Smooth muscle cell (in vitro differentiated cells): ENCODE results near the gene DHX40. TPM values are rescaled to one million over a fixed set of nuclear protein-coding genes. Genes with fewer than 3 reads are reported as not detected.
A peak's percentile ranks its signal among the peaks of the same experiment; 100 is the strongest.

ENCODE experiments used
- DNase-seq: peaks from one replicate; lab custom pipeline; 2025; ENCODE audit not compliant: unreplicated experiment; lab: John Stamatoyannopoulos, UW
- H2AFZ ChIP-seq: fragments of 200-600 bp; sonication (generic); 2 replicates; pipeline ENCODE4 v1.6.0; 2016; ENCODE audit warnings: antibody characterized with exemption, low read depth, mild to moderate bottlenecking
- H3F3A ChIP-seq: fragments of 200-600 bp; sonication (generic); 2 replicates; pipeline ENCODE4 v1.6.0; 2017; ENCODE audit warnings: antibody characterized with exemption, low read depth
- H3K27ac ChIP-seq: fragments of 200-600 bp; sonication (generic); 2 replicates; pipeline ENCODE4 v1.5.1; 2016; ENCODE audit warnings: low read depth, mild to moderate bottlenecking
- H3K27me3 ChIP-seq: fragments of 200-600 bp; sonication (generic); 2 replicates; pipeline ENCODE4 v1.6.1; 2016; ENCODE audit warnings: low read depth, mild to moderate bottlenecking
- H3K36me3 ChIP-seq: fragments of 200-600 bp; sonication (generic); 2 replicates; pipeline ENCODE4 v1.5.1; 2016; ENCODE audit warnings: low read depth
- H3K4me1 ChIP-seq: fragments of 200-600 bp; sonication (generic); 2 replicates; pipeline ENCODE4 v1.5.1; 2016; ENCODE audit warnings: low read depth
- H3K4me2 ChIP-seq: fragments of 200-600 bp; sonication (generic); 2 replicates; pipeline ENCODE4 v1.6.0; 2016; ENCODE audit warnings: mild to moderate bottlenecking
- H3K4me3 ChIP-seq: fragments of 200-600 bp; sonication (generic); 2 replicates; pipeline ENCODE4 v1.5.1; 2016; ENCODE audit warnings: mild to moderate bottlenecking
- H3K79me2 ChIP-seq: fragments of 200-600 bp; sonication (generic); 2 replicates; pipeline ENCODE4 v1.6.0; 2016; ENCODE audit warnings: low read depth, mild to moderate bottlenecking
- H3K9ac ChIP-seq: fragments of 200-600 bp; sonication (generic); 2 replicates; pipeline ENCODE4 v1.6.0; 2016; ENCODE audit warnings: low read depth
- H3K9me3 ChIP-seq: fragments of 200-600 bp; sonication (generic); replicated peaks from 2 replicates; pipeline ENCODE4 v1.5.1; 2016; ENCODE audit warnings: low read depth
- H4K20me1 ChIP-seq: fragments of 200-600 bp; sonication (generic); 2 replicates; pipeline ENCODE4 v1.6.0; 2016; ENCODE audit warnings: low read depth
- WGBS: methylation state at CpG from one replicate; pipeline ENCODE4 v1.1.7; 2016; ENCODE audit warnings: low lambda C conversion rate; 5-methylcytosine and 5-hydroxymethylcytosine counted together
- polyA plus RNA-seq: library from polyadenylated mRNA; unstranded; fragments of >200 nt; fragmentation: Nextera tagmentation; extraction: Ambion mirVana; gene quantifications from 2 replicates; pipeline ENCODE4 v1.2.1, GENCODE V29; 2016
- total RNA-seq: library from RNA; depleted of rRNA; stranded (reverse); fragments of >200 nt; gene quantifications from 2 replicates; pipeline ENCODE4 v1.2.3, GENCODE V29; 2014
- TF ChIP-seq, protein P1 (sequence below): fragments of 200-600 bp; sonication (generic); IDR thresholded peaks from 2 replicates; pipeline ENCODE4 v1.5.1; 2017; ENCODE audit warnings: borderline replicate concordance, mild to moderate bottlenecking, antibody characterized with exemption; ENCODE audit not compliant: insufficient read depth, poor library complexity, severe bottlenecking

Gene DHX40
- total and polyA plus RNA-seq, 2 experiments from 2014 or later = 16.5 to 44.7 TPM

DNA sequence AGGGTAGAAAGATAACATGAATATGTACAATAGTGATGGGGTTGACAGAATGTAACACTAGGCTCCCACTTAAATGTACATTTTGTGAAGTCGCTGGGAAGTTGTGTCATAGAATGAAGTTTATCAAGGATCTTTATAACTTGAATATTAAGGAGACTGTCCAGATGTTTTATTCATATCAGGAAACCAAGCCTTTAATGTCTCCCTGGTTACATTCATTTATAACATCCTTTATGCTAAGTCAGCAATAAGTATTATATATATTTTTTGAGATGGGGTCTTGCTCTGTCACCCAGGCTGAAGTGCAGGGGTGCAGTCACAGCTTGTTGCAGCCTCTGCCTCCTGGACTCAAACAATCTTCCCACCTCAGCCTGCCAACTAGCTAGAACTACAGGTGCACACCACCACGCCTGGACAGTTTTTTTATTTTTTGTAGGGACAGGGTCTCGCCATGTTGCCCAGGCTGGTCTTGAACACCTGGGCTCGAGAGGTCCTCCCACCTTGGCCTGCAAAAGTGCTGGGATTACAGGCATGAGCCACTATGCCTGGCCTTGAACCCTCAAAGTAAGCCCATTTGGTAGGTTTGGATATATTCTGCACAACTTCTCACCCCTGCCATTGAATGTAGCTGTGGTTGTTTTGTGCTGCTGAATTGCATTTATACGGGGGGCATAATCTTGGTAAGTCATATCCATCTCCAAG is 68.4 kb downstream of the DHX40 start:
- Histone ChIP-seq H4K20me1 (peaks cover 100% of the 10 kb centered on the region), H3K36me3 (no peaks in the 10 kb centered on the region), H2AFZ (no peak overlapping the region), H3K4me2 (peak overlapping the region; percentile 3), H3K4me1 (no peaks in the 10 kb centered on the region), H3K9me3 (no peaks in the 10 kb centered on the region), H3K27ac (peak overlapping the region; percentile 35), H3K79me2 (peaks cover 100% of the 10 kb centered on the region), H3F3A (peaks cover 34% of the 10 kb centered on the region), H3K9ac (no peak overlapping the region), H3K4me3 (no peak overlapping the region), H3K27me3 (no peaks in the 10 kb centered on the region)
- DNase-seq = no peak
- WGBS = 97% methylated on average over 5 of the region's 5 CpGs
- TF ChIP-seq, protein P1, sequence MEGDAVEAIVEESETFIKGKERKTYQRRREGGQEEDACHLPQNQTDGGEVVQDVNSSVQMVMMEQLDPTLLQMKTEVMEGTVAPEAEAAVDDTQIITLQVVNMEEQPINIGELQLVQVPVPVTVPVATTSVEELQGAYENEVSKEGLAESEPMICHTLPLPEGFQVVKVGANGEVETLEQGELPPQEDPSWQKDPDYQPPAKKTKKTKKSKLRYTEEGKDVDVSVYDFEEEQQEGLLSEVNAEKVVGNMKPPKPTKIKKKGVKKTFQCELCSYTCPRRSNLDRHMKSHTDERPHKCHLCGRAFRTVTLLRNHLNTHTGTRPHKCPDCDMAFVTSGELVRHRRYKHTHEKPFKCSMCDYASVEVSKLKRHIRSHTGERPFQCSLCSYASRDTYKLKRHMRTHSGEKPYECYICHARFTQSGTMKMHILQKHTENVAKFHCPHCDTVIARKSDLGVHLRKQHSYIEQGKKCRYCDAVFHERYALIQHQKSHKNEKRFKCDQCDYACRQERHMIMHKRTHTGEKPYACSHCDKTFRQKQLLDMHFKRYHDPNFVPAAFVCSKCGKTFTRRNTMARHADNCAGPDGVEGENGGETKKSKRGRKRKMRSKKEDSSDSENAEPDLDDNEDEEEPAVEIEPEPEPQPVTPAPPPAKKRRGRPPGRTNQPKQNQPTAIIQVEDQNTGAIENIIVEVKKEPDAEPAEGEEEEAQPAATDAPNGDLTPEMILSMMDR = no peak

DNA sequence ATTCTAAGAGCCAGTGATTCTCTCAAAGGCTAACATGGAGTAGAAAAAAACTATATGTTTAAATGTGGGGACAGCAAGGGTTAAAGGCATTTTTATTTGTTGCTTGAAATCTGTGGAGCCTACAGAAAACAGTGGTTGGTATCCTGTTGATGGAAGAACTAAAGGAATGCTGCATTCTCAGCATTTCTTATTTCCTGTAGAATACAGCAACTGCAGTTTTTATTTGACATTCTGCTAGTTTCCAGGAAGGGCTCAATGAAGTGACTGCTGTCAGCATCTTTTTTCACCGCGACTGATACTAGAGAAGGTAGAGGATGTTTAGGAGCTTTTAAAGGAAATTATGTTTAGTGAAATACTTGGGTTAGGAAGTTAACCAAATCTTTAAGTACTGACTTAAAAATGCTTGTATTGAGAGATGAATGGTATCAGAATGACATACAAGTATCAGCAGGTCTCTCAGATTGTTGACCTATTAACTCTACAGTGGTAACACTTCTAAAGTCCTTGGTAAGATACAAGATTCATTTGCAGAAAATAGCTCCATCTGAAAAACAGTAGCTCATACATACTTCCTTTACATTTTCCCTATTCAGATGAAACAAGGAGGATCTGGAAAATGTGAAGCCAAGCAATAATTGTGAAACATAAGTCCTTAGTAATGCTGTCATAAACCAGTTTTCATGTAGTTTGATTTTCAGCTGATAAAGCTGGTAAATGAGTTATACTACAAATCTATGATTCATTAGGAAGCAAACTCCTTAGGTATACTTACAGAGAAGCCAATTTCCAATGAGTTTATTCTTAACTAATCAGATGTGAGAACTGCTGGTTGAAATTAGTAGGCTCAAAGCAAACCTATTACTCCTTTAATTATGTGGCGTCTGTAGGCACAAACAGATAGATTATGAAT is 69.5 kb downstream of the DHX40 start:
- H3K9ac ChIP-seq = no peak overlapping the region
- H3K27ac ChIP-seq = peak overlapping the region; percentile 21
- 42% methylated on average over 3 of the region's 3 CpGs for WGBS
- H3K4me1 ChIP-seq = no peaks in the 10 kb centered on the region
- TF ChIP-seq, protein P1 = no peak
- H2AFZ ChIP-seq = no peak overlapping the region
- H3K9me3 ChIP-seq = no peaks in the 10 kb centered on the region
- H3F3A ChIP-seq = peaks cover 29% of the 10 kb centered on the region
- no peaks in the 10 kb centered on the region for H3K27me3 ChIP-seq
- peaks cover 100% of the 10 kb centered on the region for H3K79me2 ChIP-seq
- H3K36me3 ChIP-seq = no peaks in the 10 kb centered on the region
- H3K4me2 ChIP-seq = peak overlapping the region; percentile 3
- H3K4me3 ChIP-seq = no peak overlapping the region
- no peak for DNase-seq
- H4K20me1 ChIP-seq = peaks cover 100% of the 10 kb centered on the region

DNA sequence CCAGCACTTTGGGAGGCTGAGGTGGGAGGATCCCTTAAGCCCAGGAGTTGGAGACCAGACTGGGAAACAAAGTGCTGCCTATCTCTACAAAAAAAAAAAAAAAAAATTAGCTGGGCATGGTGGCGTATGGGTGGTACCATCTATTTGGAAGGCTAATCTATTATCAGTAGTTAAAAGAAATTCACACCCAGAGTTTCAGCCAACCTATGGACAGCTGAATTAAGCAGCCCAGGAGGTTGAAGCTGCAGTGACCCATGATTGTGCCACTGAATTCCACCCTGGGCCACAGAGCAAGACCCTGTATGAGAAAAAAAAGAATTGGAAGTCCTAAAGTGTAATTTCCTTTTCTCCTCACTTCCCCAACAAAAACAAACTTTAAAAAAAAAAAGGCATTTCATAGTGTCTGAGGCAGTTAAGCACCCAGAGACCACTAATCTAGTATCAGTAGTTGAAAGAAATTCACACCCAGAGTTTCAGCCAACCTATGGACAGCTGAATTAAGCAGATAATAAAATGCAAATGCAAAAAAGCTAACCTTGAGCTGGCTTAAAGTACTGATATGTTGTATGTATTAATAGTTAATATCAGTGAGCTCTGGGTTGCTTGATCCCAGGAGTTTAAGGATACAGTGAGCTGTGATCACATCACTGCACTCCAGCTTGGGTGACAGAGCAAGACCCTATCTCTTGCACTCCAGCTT is 72.4 kb downstream of the DHX40 start:
- 100% methylated on average over 1 of the region's 1 CpG for WGBS
- H3K4me3 ChIP-seq = no peak overlapping the region
- H4K20me1 ChIP-seq = peaks cover 100% of the 10 kb centered on the region
- peaks cover 3% of the 10 kb centered on the region for H3K4me1 ChIP-seq
- H3K9ac ChIP-seq = no peak overlapping the region
- peak overlapping the region; percentile 36 for H3K27ac ChIP-seq
- no peaks in the 10 kb centered on the region for H3K9me3 ChIP-seq
- no peak overlapping the region for H2AFZ ChIP-seq
- TF ChIP-seq, protein P1 = no peak
- H3K79me2 ChIP-seq = peaks cover 100% of the 10 kb centered on the region
- peaks cover 14% of the 10 kb centered on the region for H3F3A ChIP-seq
- no peak for DNase-seq
- no peaks in the 10 kb centered on the region for H3K27me3 ChIP-seq
- H3K4me2 ChIP-seq = no peak overlapping the region
- no peaks in the 10 kb centered on the region for H3K36me3 ChIP-seq
